Measurements from ENCODE around the gene PRDX2. TPM values are rescaled to one million over a fixed set of nuclear protein-coding genes. Genes with fewer than 3 reads are reported as not detected.

PRDX2 gene
- total and polyA plus RNA-seq, 10 of the 15 experiments (the other 5 are each of a cell fraction or from before 2014, with no cell fraction given): 93.0 to 812 (median 344) TPM

DNA sequence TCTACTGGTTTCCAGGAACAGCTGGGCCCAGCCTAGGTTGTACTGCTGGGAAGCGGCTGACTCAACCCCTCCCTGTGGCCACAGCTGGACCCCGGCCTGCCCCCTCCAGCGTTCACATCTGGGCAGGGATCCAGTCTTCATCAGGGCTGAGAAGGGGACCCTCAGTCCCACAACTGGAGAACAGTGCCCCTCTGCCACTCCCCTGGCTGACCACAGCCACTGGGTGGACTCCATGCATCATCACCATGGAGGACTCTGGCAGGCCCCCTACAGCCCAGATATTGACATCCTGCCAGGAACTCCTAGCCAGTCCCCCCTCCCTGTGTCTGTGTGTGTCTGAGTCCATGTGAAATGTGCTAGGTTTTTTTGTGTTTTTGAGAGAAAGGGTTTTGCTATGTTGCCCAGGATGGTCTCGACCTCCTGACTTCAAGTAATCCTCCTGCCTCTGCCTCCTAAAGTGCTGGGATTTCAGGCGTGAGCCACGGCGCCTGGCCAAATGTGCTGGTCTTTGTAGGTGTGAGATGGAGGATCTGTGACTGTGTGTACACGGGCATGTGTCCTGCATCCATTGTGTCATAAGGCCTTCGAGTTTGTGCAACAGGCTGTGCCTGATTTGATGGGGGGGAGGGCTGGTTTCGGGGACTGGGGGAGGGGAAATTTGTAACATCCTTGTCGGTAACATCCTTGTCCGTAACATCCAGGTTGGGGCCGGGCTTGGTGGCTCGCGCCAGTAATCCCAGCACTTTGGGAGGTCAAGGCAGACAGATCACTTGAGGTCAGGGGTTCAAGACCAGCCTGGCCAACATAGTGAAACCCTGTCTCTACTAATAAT lies 22.2 kb downstream of the PRDX2 start (continued):
- TF ChIP-seq GATAD2B (conservative IDR thresholded peaks at IDR 0.05; ENCODE audit: low read depth) (peak; percentile 83), ZNF384 (IDR thresholded peaks at IDR 0.05; ENCODE audit: borderline replicate concordance, low read depth, low read length) (no peak), YBX1 (IDR thresholded peaks at IDR 0.05) (no peak), RAD21 (IDR thresholded peaks at IDR 0.05; ENCODE audit: insufficient read depth, low read depth, low read length) (no peak), PML (IDR thresholded peaks at IDR 0.05; ENCODE audit: low read length) (no peak), CTCF (IDR thresholded peaks at IDR 0.05 in 2 of 3, conservative IDR thresholded peaks at IDR 0.05 in 1 of 3; ENCODE audit: control insufficient read depth in 2 of 3, extremely low read depth in 1 of 3, insufficient read depth in 1 of 3, low read depth in 3 of 3, low read length in 3 of 3) (peak in 2 of 3 experiments; percentile 18 to 30; a peak in 3 of 6 replicates), MYC (IDR thresholded peaks at IDR 0.05; ENCODE audit: insufficient read depth, insufficient read length, insufficient replicate concordance, low read length, severe bottlenecking) (no peak), USF1 (IDR thresholded peaks at IDR 0.05; ENCODE audit: borderline replicate concordance, extremely low read length, insufficient read depth, low read depth, low read length) (no peak), LARP7 (IDR thresholded peaks at IDR 0.05) (0 out of 2 replicates have a peak, but pooled peaks have one; percentile 46), CREB1 (IDR thresholded peaks at IDR 0.05; ENCODE audit: low read depth) (no peak), CHD2 (IDR thresholded peaks at IDR 0.05; ENCODE audit: borderline replicate concordance, low read depth, low read length) (no peak), IKZF1 (conservative IDR thresholded peaks at IDR 0.05) (no peak), IRF4 (IDR thresholded peaks at IDR 0.05; ENCODE audit: low read depth, low read length) (no peak), POLR2AphosphoS5 (IDR thresholded peaks at IDR 0.05; ENCODE audit: low read length) (no peak), ZNF24 (IDR thresholded peaks at IDR 0.05) (no peak), POLR2A (IDR thresholded peaks at IDR 0.05; ENCODE audit: low read depth, low read length) (peak; percentile 58; the same call in 1 of the 2 replicates), ZBTB40 (IDR thresholded peaks at IDR 0.05; ENCODE audit: borderline replicate concordance) (no peak), KLF5 (IDR thresholded peaks at IDR 0.05; ENCODE audit: partially characterized antibody) (no peak), BMI1 (IDR thresholded peaks at IDR 0.05; ENCODE audit: borderline replicate concordance) (no peak)
- TF ChIP-seq, protein P1, sequence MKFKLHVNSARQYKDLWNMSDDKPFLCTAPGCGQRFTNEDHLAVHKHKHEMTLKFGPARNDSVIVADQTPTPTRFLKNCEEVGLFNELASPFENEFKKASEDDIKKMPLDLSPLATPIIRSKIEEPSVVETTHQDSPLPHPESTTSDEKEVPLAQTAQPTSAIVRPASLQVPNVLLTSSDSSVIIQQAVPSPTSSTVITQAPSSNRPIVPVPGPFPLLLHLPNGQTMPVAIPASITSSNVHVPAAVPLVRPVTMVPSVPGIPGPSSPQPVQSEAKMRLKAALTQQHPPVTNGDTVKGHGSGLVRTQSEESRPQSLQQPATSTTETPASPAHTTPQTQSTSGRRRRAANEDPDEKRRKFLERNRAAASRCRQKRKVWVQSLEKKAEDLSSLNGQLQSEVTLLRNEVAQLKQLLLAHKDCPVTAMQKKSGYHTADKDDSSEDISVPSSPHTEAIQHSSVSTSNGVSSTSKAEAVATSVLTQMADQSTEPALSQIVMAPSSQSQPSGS (IDR thresholded peaks at IDR 0.05; ENCODE audit: low read length): no peak

Data from GM12878 (cell line).